H54 (cell line): ENCODE data around the gene SFRP2.

ENCODE experiments used
- DNase-seq: peaks from one replicate; pipeline ENCODE4 v3.0.0; 2011; ENCODE audit warnings: low spot score, mixed read lengths; ENCODE audit not compliant: insufficient read length
- FAIRE-seq: peaks from 3 replicates; lab custom pipeline; 2011; peaks lifted over from hg19 to GRCh38; lab: Jason Lieb, UNC
- POLR2A ChIP-seq: IDR thresholded peaks from 2 replicates; pipeline ENCODE4 v1.6.1; 2011; ENCODE audit warnings: low read depth, mild to moderate bottlenecking, low read length

Gene SFRP2

GRCh38 chr4:153788413-153789276 is at the start of gene SFRP2:
TSS of gene SFRP2 (minus strand) at chr4:153789083. CDS start at chr4:153788835, 248 bp downstream.
- no peak for TF ChIP-seq POLR2A
- no peak for DNase-seq
- FAIRE-seq = no peak

- no peak for TF ChIP-seq POLR2A
- no peak for DNase-seq
- FAIRE-seq = no peak
Measured at GRCh38 chr4:153838564-153838963, 49.7 kb upstream of the SFRP2 start.

DNA sequence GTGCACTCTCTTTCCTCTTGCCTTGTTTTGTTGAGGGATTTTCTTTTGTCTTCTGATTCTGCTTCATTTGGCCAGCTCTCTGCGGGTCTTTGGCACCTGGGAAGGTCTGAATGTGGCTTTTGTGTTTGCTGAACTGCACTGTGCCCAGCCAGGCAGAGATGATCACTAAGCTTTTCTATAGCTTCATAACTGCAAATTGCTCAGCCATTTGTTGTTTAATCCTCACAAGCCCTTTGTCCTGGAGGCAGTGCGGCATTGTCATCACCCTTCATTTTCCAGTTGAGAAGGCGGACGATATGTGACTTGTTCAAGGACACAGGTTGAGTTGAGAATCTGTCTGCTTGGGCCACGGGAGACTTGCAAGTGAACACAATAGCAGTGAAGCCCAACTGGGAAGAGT is 46.0 kb upstream of the SFRP2 start:
- FAIRE-seq (no peak), DNase-seq (no peak)
- TF ChIP-seq POLR2A = no peak

DNA sequence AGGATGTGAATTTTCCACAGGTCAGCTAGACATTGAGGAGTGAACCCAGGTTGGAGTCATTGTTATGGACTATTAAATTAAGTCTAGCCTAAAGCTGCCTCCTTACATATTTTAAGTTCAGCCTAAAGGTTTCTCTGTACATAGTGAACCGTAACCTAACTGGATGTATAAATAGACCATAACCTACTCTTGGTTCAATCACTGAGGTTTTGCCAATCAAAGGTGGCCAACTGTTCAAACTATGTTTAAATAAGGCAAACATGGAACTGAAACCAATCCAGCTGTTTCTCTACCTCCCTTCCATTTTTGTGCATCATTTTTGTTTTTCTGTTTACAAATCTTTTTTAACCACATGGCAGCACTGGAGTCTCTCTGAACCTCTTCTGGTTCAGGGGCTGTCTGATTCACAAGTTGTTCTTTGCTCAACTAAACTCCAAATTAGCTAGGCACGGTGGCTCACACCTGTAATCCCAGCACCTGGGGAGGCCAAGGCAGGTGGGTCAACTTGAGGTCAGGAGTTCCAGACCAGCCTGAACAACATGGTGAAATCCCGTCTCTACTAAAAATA is 43.9 kb upstream of the SFRP2 start:
- DNase-seq = no peak
- TF ChIP-seq POLR2A = no peak
- FAIRE-seq = no peak

- no peak for DNase-seq
- FAIRE-seq = no peak
- no peak for TF ChIP-seq POLR2A
Measured at GRCh38 chr4:153832054-153832453, 43.2 kb upstream of the SFRP2 start.

- DNase-seq (no peak), FAIRE-seq (no peak)
- TF ChIP-seq POLR2A = no peak
Measured at GRCh38 chr4:153831245-153831644, 42.4 kb upstream of the SFRP2 start.

GRCh38 chr4:153825691-153826090 is 36.8 kb upstream of the SFRP2 start:
- FAIRE-seq = no peak
- DNase-seq = no peak
- no peak for TF ChIP-seq POLR2A

- TF ChIP-seq POLR2A = no peak
- FAIRE-seq = no peak
Measured at GRCh38 chr4:153825126-153825525, 36.2 kb upstream of the SFRP2 start.

GRCh38 chr4:153824501-153824900 is 35.6 kb upstream of the SFRP2 start:
- no peak for DNase-seq
- FAIRE-seq = no peak
- TF ChIP-seq POLR2A = no peak

More at GRCh38 chr4:153825126-153825525, 36.2 kb upstream of the SFRP2 start:
- DNase-seq = no peak

DNA sequence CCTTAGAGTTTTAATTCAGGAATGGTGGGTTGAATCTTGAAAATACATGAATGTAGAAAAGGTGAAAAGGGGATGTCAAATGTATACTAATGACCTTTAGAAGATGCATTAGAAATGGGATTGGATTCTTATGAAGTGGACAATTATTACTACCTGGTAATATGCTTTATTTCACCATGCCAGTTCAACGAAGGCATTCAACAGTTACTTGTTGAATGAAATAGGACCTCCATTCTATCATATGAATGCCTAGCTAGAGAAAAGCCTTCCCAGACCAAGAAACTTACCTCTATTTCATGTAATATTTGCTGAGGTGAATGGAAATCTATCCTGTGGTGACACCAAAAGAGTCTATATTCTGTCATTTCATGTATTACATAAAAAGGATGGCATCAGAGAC is 34.6 kb upstream of the SFRP2 start:
- no peak for FAIRE-seq
- no peak for DNase-seq
- TF ChIP-seq POLR2A = no peak

- FAIRE-seq (no peak), DNase-seq (no peak)
- TF ChIP-seq POLR2A = no peak
Measured at GRCh38 chr4:153822316-153822715, 33.4 kb upstream of the SFRP2 start.

DNA sequence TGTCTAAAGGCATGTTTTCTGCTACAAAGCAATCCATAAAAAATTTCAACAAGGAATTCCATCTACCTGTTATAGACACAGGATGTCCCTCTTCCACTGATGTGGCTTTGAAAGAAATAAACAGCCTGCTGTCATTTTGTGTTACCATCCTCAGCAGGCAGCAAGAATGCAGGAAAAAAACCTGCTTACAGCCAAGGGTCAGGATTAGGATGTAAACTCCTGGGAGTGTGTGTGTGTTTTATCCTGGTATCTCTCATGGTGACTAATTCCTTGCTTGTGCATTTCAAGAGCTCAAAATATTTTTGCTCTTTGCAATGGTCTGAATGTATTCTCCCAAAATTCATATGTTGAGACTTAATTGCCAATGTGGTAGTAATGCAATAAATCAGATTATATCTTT is 28.6 kb upstream of the SFRP2 start:
- no peak for FAIRE-seq
- no peak for DNase-seq
- no peak for TF ChIP-seq POLR2A

- FAIRE-seq (no peak), DNase-seq (no peak)
- no peak for TF ChIP-seq POLR2A
Measured at GRCh38 chr4:153816542-153816941, 27.7 kb upstream of the SFRP2 start.

GRCh38 chr4:153814789-153815188 is 25.9 kb upstream of the SFRP2 start:
- no peak for DNase-seq
- TF ChIP-seq POLR2A = no peak
- no peak for FAIRE-seq
